ENCODE measurements around the gene NFIB.

Gene NFIB

GRCh38 chr9:14186096-14186495 lies 127.8 kb downstream of the NFIB start:
- no peak for DNase-seq (ENCODE audit: low read depth)
- no peak overlapping the region for H3K4me3 ChIP-seq (ENCODE audit: low read depth, low read length)
- TF ChIP-seq CTCF (IDR thresholded peaks at IDR 0.05; ENCODE audit: insufficient read depth, low read depth, low read length, missing control alignments) = no peak

GRCh38 chr9:14185016-14185415 lies 128.9 kb downstream of the NFIB start:
- TF ChIP-seq CTCF (IDR thresholded peaks at IDR 0.05; ENCODE audit: insufficient read depth, low read depth, low read length, missing control alignments) = no peak
- no peak overlapping the region for H3K4me3 ChIP-seq (ENCODE audit: low read depth, low read length)
- DNase-seq (ENCODE audit: low read depth) = no peak

DNA sequence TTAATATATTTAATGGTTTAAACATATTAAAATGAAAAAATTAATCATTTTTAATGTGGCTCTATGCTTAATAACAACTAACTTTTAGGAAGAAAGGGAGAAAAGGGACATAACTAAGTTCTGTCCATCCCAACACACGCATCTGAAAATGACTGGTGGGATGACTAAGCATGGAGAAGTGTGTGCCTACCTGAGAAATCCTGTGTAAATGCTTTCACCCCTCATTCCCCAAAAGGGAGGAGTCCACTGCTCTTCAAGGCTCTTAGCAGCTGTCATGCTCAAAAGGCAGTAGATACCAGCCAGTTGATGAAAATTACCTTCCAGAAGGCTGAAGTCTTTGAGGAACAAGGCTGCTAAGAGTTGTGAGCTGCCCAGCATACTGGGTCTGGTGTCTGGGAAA lies 130.9 kb downstream of the NFIB start:
- H3K4me3 ChIP-seq (ENCODE audit: low read depth, low read length) = no peak overlapping the region
- no peak for TF ChIP-seq CTCF (IDR thresholded peaks at IDR 0.05; ENCODE audit: insufficient read depth, low read depth, low read length, missing control alignments)
- DNase-seq (ENCODE audit: low read depth) = no peak

DNA sequence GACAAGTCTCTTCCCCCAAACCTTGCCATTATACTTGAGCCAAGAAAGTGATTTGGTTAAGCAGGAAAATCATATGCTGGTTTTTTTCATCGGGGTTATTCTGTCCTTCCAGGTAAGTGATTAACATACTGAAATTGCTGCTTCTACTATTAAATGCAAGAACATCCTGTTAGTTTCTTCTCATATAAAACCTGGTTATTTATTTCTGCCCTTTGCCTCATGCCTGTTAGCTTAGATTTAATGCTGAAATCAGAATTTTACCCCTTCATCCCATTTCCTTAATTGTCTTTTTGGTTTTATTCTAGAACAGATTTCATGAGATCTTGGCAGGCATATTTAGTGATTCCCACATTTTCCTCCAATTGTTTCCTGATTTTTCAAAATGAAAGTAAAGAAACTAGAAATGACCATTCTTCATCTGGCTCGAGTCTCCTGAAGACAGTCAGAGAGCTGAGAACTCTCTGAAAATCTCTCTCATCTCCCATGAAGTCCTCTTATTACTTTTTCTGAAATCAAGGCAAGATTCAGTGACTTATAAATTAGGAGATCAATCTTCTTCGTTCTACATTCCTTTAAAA lies 132.9 kb downstream of the NFIB start:
- no peak for TF ChIP-seq CTCF (IDR thresholded peaks at IDR 0.05; ENCODE audit: insufficient read depth, low read depth, low read length, missing control alignments)
- DNase-seq (ENCODE audit: low read depth) = no peak
- no peak overlapping the region for H3K4me3 ChIP-seq (ENCODE audit: low read depth, low read length)

DNA sequence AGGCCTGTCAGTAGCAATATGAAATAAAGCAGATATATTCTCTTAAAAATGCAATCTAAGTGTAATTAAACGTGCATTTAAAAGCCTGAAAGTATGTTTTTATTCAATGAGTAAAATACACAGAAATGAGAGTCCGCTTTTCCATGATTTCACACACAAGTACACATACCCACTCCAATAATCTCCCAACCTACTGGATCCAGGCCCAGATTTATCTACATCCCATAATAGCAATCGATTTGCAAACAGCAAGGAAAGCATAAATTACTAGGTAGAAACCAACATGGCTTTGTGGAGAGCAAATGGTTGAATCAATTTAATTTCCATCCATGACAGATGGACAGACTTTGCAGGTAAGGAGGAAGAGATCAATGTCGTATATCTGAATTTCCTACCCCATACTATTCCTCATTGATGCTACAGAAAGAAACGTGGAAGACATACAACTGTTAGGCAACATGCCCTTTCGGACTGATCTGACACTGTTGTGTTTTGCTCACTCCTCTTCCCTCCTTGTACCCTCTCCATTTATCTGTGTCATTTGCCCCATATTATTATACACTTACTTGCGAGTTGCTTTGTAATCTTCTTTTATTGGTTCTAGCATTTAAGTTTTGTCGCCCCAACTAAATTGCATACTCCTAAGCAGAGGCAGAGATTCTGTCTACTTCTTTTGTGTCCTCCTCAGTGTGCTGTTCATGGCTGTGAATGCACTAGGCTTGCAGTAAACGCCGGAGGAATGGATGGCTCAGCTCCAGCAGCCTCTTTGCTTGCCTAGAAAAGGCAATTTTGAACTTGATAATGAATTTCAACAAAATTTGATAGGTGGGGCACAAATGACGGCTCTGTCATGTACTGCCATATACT lies 133.6 kb downstream of the NFIB start:
- DNase-seq (ENCODE audit: low read depth) = no peak

DNA sequence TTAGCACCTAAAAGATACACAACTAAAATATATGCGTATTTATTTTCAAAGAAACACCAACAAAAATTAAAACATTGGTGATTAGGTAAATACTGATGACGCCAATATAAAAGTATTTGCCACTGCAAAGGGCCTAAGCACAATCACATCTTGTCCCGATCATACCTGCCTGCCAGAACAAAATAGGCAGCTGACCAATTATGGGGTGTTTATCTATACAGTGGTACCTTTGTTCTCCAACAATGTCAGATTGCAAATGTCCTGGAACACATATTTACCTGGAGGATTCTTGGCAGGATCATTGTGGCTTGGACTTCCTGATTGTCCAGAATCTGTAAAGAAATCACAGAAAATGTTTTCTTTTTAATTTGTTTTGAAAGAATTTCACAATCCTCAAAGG lies 134.5 kb downstream of the NFIB start:
- DNase-seq (ENCODE audit: low read depth) = no peak
- no peak overlapping the region for H3K4me3 ChIP-seq (ENCODE audit: low read depth, low read length)
- TF ChIP-seq CTCF (IDR thresholded peaks at IDR 0.05; ENCODE audit: insufficient read depth, low read depth, low read length, missing control alignments) = no peak

More for the DNA sequence above, 133.6 kb downstream of the NFIB start:
- no peak for TF ChIP-seq CTCF (IDR thresholded peaks at IDR 0.05; ENCODE audit: insufficient read depth, low read depth, low read length, missing control alignments)
- H3K4me3 ChIP-seq (ENCODE audit: low read depth, low read length) = no peak overlapping the region
